ENCODE data around the gene RIPOR2.

Gene RIPOR2

DNA sequence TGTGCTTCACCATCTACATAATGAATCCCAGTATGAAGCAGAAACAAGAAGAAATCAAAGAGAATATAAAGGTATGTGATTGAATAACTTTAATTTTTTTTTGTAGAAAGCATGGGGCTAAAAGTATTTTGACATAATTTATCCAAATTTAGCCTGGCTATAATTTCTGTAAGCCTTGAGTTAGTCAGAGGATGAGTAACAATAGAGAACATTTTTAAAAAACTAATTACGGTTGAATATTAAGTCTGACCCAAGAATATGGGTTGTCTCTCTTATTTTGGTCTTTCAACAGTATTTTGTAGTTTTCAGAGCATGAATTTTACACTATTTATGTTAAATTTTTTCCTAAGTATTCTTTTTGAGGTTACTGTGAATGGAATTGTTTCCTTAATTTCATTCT, 158.5 kb downstream of the RIPOR2 start:
- no peaks in the 10 kb centered on the region for H3K27me3 ChIP-seq (ENCODE audit: insufficient read depth, low read length, poor library complexity)
- H2BK120ac ChIP-seq (ENCODE audit: low read depth, low read length) = no peak overlapping the region
- no peak overlapping the region for H2BK15ac ChIP-seq (replicated peaks; ENCODE audit: low read depth)
- no peak overlapping the region for H3K9ac ChIP-seq (ENCODE audit: low read length)
- H4K5ac ChIP-seq (ENCODE audit: low read length) = no peak overlapping the region
- H2AK5ac ChIP-seq (ENCODE audit: low read length) = no peak overlapping the region
- H3K4me3 ChIP-seq (ENCODE audit: low read length) = no peak overlapping the region
- DNase-seq = no peak
- H3K4ac ChIP-seq (ENCODE audit: low read depth, low read length) = no peak overlapping the region
- no peak overlapping the region for H3K56ac ChIP-seq (ENCODE audit: low read length)
- no peak overlapping the region for H4K8ac ChIP-seq (ENCODE audit: low read depth, low read length)
- H3K18ac ChIP-seq (ENCODE audit: low read length) = no peak overlapping the region
- peaks cover 2% of the 10 kb centered on the region for H3K4me1 ChIP-seq (ENCODE audit: control insufficient read depth, low read depth, low read length)
- WGBS (ENCODE audit: extremely low coverage, insufficient coverage, low lambda C conversion rate) = no CpG with 5 or more reads among the region's 1 CpG
- no peak overlapping the region for H3K4me2 ChIP-seq (ENCODE audit: low read length)
- H3K27ac ChIP-seq (ENCODE audit: low read depth, low read length) = no peak overlapping the region
- H3K79me1 ChIP-seq (ENCODE audit: low read length) = peaks cover 3% of the 10 kb centered on the region
- H3K36me3 ChIP-seq (ENCODE audit: control insufficient read depth, insufficient read depth, low read length) = no peaks in the 10 kb centered on the region
- peaks cover 32% of the 10 kb centered on the region for H3K79me2 ChIP-seq (ENCODE audit: control insufficient read depth, insufficient read depth, low read length)
- no peak overlapping the region for H2BK5ac ChIP-seq (ENCODE audit: low read length)
- no peak overlapping the region for H3K23ac ChIP-seq (ENCODE audit: low read length)

GRCh38 chr6:24775520-24776058, 160.2 kb downstream of the RIPOR2 start:
- H3K79me1 ChIP-seq (ENCODE audit: low read length) = no peaks in the 10 kb centered on the region
- no CpG with 5 or more reads among the region's 20 CpGs for WGBS (ENCODE audit: extremely low coverage, insufficient coverage, low lambda C conversion rate)

GRCh38 chr6:24774696-24775519, 160.9 kb downstream of the RIPOR2 start, which contains the start of gene GMNN:
TSS of gene GMNN (plus strand) at chr6:24774937. CDS start at chr6:24777247, 2,310 bp downstream.
- Histone ChIP-seq H3K4ac (ENCODE audit: low read depth, low read length) (peak within 1 kb of the TSS; percentile 25), H3K36me3 (ENCODE audit: control insufficient read depth, insufficient read depth, low read length) (no peaks in the 10 kb centered on the region), H2BK120ac (ENCODE audit: low read depth, low read length) (no peak within 1 kb of the TSS), H3K27me3 (ENCODE audit: insufficient read depth, low read length, poor library complexity) (no peaks in the 10 kb centered on the region), H3K23ac (ENCODE audit: low read length) (peak within 1 kb of the TSS; percentile 97), H3K4me1 (ENCODE audit: control insufficient read depth, low read depth, low read length) (peaks cover 2% of the 10 kb centered on the region), H4K5ac (ENCODE audit: low read length) (peak within 1 kb of the TSS; percentile 47), H3K79me2 (ENCODE audit: control insufficient read depth, insufficient read depth, low read length) (peaks cover 28% of the 10 kb centered on the region), H3K4me2 (ENCODE audit: low read length) (peak within 1 kb of the TSS; percentile 86), H3K4me3 (ENCODE audit: low read length) (peak within 1 kb of the TSS; percentile 97), H3K9ac (ENCODE audit: low read length) (peak within 1 kb of the TSS; percentile 100), H3K56ac (ENCODE audit: low read length) (peak within 1 kb of the TSS; percentile 100), H3K27ac (ENCODE audit: low read depth, low read length) (peak within 1 kb of the TSS; percentile 86), H3K18ac (ENCODE audit: low read length) (no peak within 1 kb of the TSS), H2BK5ac (ENCODE audit: low read length) (peak within 1 kb of the TSS; percentile 99), H3K79me1 (ENCODE audit: low read length) (no peaks in the 10 kb centered on the region), H4K8ac (ENCODE audit: low read depth, low read length) (peak within 1 kb of the TSS; percentile 56), H2AK5ac (ENCODE audit: low read length) (peak within 1 kb of the TSS; percentile 76), H2BK15ac (replicated peaks; ENCODE audit: low read depth) (no peak within 1 kb of the TSS)
- WGBS (ENCODE audit: extremely low coverage, insufficient coverage, low lambda C conversion rate) = no CpG with 5 or more reads among the region's 75 CpGs
- peak; percentile 97 for DNase-seq

More at GRCh38 chr6:24775520-24776058, 160.2 kb downstream of the RIPOR2 start:
- no peak overlapping the region for H3K23ac ChIP-seq (ENCODE audit: low read length)
- no peak overlapping the region for H2AK5ac ChIP-seq (ENCODE audit: low read length)
- no peak overlapping the region for H3K4ac ChIP-seq (ENCODE audit: low read depth, low read length)
- peak overlapping the region; percentile 95 for H3K9ac ChIP-seq (ENCODE audit: low read length)
- H3K18ac ChIP-seq (ENCODE audit: low read length) = no peak overlapping the region
- H3K4me3 ChIP-seq (ENCODE audit: low read length) = peak overlapping the region; percentile 95
- peak overlapping the region; percentile 15 for H3K27ac ChIP-seq (ENCODE audit: low read depth, low read length)
- H3K4me1 ChIP-seq (ENCODE audit: control insufficient read depth, low read depth, low read length) = peaks cover 2% of the 10 kb centered on the region
- no peak overlapping the region for H2BK5ac ChIP-seq (ENCODE audit: low read length)
- peak overlapping the region; percentile 96 for H3K56ac ChIP-seq (ENCODE audit: low read length)
- H2BK15ac ChIP-seq (replicated peaks; ENCODE audit: low read depth) = no peak overlapping the region
- H3K4me2 ChIP-seq (ENCODE audit: low read length) = peak overlapping the region; percentile 86
- peaks cover 32% of the 10 kb centered on the region for H3K79me2 ChIP-seq (ENCODE audit: control insufficient read depth, insufficient read depth, low read length)
- no peaks in the 10 kb centered on the region for H3K36me3 ChIP-seq (ENCODE audit: control insufficient read depth, insufficient read depth, low read length)
- no peak for DNase-seq
- H3K27me3 ChIP-seq (ENCODE audit: insufficient read depth, low read length, poor library complexity) = no peaks in the 10 kb centered on the region
- no peak overlapping the region for H2BK120ac ChIP-seq (ENCODE audit: low read depth, low read length)
- H4K5ac ChIP-seq (ENCODE audit: low read length) = no peak overlapping the region
- no peak overlapping the region for H4K8ac ChIP-seq (ENCODE audit: low read depth, low read length)

DNA sequence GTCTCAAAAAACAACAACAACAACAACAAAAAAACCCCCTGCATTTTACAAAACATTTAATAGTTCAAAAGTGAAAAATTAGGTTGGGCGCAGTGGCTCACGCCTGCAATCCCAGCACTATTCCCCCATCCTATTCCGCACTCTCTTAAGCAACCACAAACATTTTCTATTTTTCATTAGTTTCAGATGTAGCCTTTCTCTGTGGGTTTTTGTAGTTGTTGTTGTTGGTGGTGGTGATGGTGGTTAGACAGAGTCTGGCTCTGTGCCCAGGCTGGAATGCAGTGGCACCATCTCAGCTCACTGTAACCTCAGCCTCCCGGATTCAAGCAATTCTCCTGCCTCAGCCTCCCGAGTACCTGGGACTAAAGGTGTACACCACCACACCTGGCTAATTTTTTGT, 167.4 kb downstream of the RIPOR2 start:
- H3K27ac ChIP-seq (ENCODE audit: low read depth, low read length) = no peak overlapping the region
- H2AK5ac ChIP-seq (ENCODE audit: low read length) = no peak overlapping the region
- no peak overlapping the region for H2BK5ac ChIP-seq (ENCODE audit: low read length)
- H3K23ac ChIP-seq (ENCODE audit: low read length) = no peak overlapping the region
- H3K4me2 ChIP-seq (ENCODE audit: low read length) = no peak overlapping the region
- H2BK15ac ChIP-seq (replicated peaks; ENCODE audit: low read depth) = no peak overlapping the region
- H3K18ac ChIP-seq (ENCODE audit: low read length) = no peak overlapping the region
- DNase-seq = no peak
- H3K36me3 ChIP-seq (ENCODE audit: control insufficient read depth, insufficient read depth, low read length) = no peaks in the 10 kb centered on the region
- no peak overlapping the region for H4K5ac ChIP-seq (ENCODE audit: low read length)
- no peak overlapping the region for H2BK120ac ChIP-seq (ENCODE audit: low read depth, low read length)
- H3K56ac ChIP-seq (ENCODE audit: low read length) = no peak overlapping the region
- H3K27me3 ChIP-seq (ENCODE audit: insufficient read depth, low read length, poor library complexity) = no peaks in the 10 kb centered on the region
- no peaks in the 10 kb centered on the region for H3K79me1 ChIP-seq (ENCODE audit: low read length)
- no peaks in the 10 kb centered on the region for H3K79me2 ChIP-seq (ENCODE audit: control insufficient read depth, insufficient read depth, low read length)
- no peak overlapping the region for H3K4ac ChIP-seq (ENCODE audit: low read depth, low read length)
- no CpG with 5 or more reads among the region's 5 CpGs for WGBS (ENCODE audit: extremely low coverage, insufficient coverage, low lambda C conversion rate)
- no peak overlapping the region for H4K8ac ChIP-seq (ENCODE audit: low read depth, low read length)
- H3K4me3 ChIP-seq (ENCODE audit: low read length) = no peak overlapping the region
- H3K4me1 ChIP-seq (ENCODE audit: control insufficient read depth, low read depth, low read length) = no peaks in the 10 kb centered on the region
- no peak overlapping the region for H3K9ac ChIP-seq (ENCODE audit: low read length)

DNA sequence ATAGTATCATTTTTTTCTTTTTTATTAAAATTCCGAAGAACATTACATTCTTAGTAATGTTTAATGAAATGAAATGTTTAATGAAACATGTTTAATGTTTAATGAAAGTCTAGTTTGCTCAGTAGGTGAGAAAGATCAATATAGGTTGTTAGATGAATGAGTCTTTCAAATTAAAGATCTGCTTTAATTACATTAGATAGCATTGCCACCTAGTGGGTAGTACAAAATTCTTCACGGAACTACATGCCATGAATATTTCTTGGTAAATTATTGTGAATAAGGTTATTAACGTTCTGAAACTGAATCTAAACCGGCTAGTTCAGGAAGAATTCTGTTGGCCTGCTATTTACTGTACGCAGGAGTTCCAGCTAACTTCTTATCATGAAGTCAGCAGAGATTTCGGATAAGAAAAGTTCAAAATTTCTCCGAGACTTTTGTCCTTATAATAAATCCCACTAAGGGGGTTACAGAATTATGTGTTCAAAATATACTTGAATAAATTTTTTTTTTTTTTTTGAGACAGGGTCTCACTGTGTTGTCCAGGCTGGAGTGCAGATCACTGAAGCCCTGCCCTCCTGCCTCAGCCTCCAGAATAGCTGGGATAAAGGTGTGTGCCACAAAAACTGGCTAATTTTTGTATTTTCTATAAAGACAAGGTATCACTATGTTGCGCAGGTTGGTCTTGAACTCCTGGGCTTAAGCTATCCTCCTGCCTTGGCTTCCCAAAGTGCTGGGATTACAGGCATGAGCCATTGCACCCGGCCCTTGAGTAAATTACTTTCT, 168.9 kb downstream of the RIPOR2 start:
- Histone ChIP-seq H4K8ac (ENCODE audit: low read depth, low read length) (no peak overlapping the region), H3K79me2 (ENCODE audit: control insufficient read depth, insufficient read depth, low read length) (no peaks in the 10 kb centered on the region), H3K4ac (ENCODE audit: low read depth, low read length) (no peak overlapping the region), H3K79me1 (ENCODE audit: low read length) (no peaks in the 10 kb centered on the region), H3K27ac (ENCODE audit: low read depth, low read length) (no peak overlapping the region), H3K18ac (ENCODE audit: low read length) (no peak overlapping the region), H3K27me3 (ENCODE audit: insufficient read depth, low read length, poor library complexity) (no peaks in the 10 kb centered on the region), H3K56ac (ENCODE audit: low read length) (no peak overlapping the region), H3K4me2 (ENCODE audit: low read length) (no peak overlapping the region), H2BK120ac (ENCODE audit: low read depth, low read length) (no peak overlapping the region), H3K36me3 (ENCODE audit: control insufficient read depth, insufficient read depth, low read length) (no peaks in the 10 kb centered on the region), H2BK5ac (ENCODE audit: low read length) (no peak overlapping the region), H3K9ac (ENCODE audit: low read length) (no peak overlapping the region), H3K4me3 (ENCODE audit: low read length) (no peak overlapping the region), H2AK5ac (ENCODE audit: low read length) (no peak overlapping the region), H3K4me1 (ENCODE audit: control insufficient read depth, low read depth, low read length) (no peaks in the 10 kb centered on the region), H2BK15ac (replicated peaks; ENCODE audit: low read depth) (no peak overlapping the region), H3K23ac (ENCODE audit: low read length) (no peak overlapping the region), H4K5ac (ENCODE audit: low read length) (no peak overlapping the region)
- WGBS (ENCODE audit: extremely low coverage, insufficient coverage, low lambda C conversion rate) = 100% methylated on average over 1 of the region's 9 CpGs
- no peak for DNase-seq

Measured in mesendoderm (in vitro differentiated cells).